GM19043 (cell line): ENCODE measurements around the gene ACR.
"Not testable (repeated sequence)": the region's sequence is repeated elsewhere in the genome, so short reads cannot be mapped to it uniquely, and the experiment has no call there.

Experiments used
- ATAC-seq: cut with Tn5 transposase; IDR thresholded peaks from one replicate; pipeline ENCODE4 v1.9.1; 2021; ENCODE audit warnings: low read depth; ENCODE audit not compliant: unreplicated experiment

ACR gene

GRCh38 chr22:50730941-50731661 is 6.9 kb upstream of the ACR start:
- no peak for ATAC-seq

- ATAC-seq = no peak
Measured at GRCh38 chr22:50731811-50732624, 6.0 kb upstream of the ACR start.

- ATAC-seq = no peak
Measured at GRCh38 chr22:50732681-50733080, 5.3 kb upstream of the ACR start.

- ATAC-seq = no peak
Measured at GRCh38 chr22:50733521-50734342, 4.3 kb upstream of the ACR start.

- no peak for ATAC-seq
Measured at GRCh38 chr22:50734343-50734771, 3.6 kb upstream of the ACR start.

- ATAC-seq = no peak
Measured at GRCh38 chr22:50734986-50735738, 2.8 kb upstream of the ACR start.

- no peak for ATAC-seq
Measured at GRCh38 chr22:50735739-50736030, 2.3 kb upstream of the ACR start.

GRCh38 chr22:50738649-50739227 is 734 bp downstream of the ACR start:
- no peak for ATAC-seq

GRCh38 chr22:50739279-50739691 is 1.3 kb downstream of the ACR start:
- ATAC-seq = no peak

- no peak for ATAC-seq
Measured at GRCh38 chr22:50739894-50740293, 1.9 kb downstream of the ACR start.

GRCh38 chr22:50740714-50741113 is 2.7 kb downstream of the ACR start:
- not testable (repeated sequence) for ATAC-seq

- ATAC-seq = not testable (repeated sequence)
Measured at GRCh38 chr22:50744424-50744823, 6.4 kb downstream of the ACR start.

- ATAC-seq = not testable (repeated sequence)
Measured at GRCh38 chr22:50747521-50747920, 9.5 kb downstream of the ACR start.

- not testable (repeated sequence) for ATAC-seq
Measured at GRCh38 chr22:50748630-50749029, 10.6 kb downstream of the ACR start.

GRCh38 chr22:50749302-50750074 is 11.5 kb downstream of the ACR start:
- ATAC-seq = not testable (repeated sequence)

GRCh38 chr22:50755251-50755650 is 17.2 kb downstream of the ACR start:
- ATAC-seq = not testable (repeated sequence)

- not testable (repeated sequence) for ATAC-seq
Measured at GRCh38 chr22:50756406-50756805, 18.4 kb downstream of the ACR start.

- ATAC-seq = not testable (repeated sequence)
Measured at GRCh38 chr22:50756949-50757491, 19.0 kb downstream of the ACR start.
